Activated CD4-positive, alpha-beta T cell treated with anti-CD3 and anti-CD28 coated beads, Interleukin-2, amount 50 U/mL, for 16 hours (primary cell): ENCODE data around the gene AP3D1.

ENCODE experiments used
- DNase-seq: peaks from one replicate; pipeline ENCODE4 v3.0.0-alpha.2; 2020

The AP3D1 gene

DNA sequence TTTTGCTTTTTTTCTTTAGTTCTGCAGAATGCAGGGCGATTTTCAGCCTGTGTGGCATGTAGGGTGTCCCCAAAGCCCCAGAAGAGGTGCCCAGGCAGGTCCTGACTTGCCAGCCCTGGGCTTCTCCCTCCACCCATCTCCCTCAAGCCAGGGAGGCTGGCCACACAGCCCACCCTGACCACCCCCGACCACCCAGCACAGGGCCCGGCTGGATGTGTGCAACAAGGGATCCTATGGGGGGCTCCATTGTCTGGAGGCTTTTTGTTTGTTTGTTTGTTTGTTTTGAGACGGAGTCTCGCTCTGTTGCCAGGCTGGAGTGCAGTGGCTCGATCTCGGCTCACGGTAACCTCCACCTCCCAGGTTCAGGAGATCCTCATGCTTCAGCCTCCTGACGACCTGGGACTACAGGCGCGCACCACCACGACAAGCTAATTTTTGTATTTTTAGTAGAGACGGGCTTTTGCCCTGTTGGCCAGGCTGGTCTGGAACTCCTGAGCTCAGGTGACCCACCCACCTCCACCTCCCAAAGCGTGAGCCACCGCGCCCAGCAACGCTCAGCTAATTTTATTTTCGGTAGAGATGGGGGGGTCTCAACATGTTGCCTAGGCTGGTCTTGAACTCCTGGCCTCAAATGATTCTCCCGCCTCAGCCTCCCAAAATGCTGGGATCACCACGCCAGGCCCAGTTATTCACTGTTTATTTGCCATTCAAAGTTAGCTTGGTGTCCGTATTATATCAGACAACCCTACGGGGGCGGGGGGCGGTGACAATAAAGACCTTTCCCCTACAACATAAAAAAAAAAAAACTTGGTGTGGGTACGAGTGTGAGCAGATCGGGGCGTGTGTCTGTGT, 92.6 kb downstream of the AP3D1 start:
- no peak for DNase-seq

DNA sequence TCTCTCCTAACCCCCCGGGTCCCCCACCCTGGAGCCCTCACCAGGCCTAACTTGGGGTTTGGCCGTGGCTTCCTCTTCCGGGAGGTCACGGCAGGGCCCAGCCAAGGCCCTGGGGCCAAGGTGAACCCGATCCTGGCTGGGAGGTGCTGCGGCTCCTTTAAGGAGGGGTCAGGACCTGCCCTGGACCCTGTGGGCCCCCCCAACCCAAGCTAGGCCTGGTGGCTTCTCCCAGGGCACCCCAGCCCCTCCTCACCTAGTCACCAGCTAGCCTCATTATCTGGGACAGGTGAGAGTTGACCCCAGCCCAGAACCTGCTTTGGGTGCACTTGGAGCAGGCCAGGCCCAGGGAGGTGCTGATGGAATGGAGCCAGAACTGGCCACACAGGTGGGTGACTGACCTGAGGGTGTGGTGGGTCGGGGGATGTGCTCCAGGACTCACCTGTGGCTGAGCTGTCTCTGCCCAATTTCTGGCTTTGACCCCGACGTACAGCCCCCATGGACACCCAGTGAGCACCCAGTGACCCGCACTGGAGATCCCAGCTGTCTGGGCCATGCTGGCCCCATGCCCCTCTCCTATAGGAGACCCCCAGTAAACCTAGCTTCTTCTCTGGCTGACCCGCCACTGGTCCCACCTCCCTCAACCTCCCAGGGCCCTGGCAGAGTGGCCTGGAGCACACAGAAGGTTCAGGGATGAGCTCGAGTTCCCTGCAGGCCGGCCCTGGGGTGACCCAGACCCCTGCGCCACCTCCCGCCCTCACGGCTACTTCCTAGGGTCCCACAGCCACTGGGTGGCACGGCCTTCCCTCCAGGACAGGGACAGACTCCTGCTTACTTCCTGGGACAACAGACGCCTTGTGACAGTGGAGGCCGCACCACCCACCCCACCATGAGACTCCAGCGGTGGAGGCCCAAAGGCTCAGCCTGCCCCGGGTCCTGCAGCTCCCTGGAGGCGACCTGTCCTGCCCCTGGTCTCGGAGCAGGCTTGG, 93.6 kb downstream of the AP3D1 start:
- DNase-seq: no peak

DNA sequence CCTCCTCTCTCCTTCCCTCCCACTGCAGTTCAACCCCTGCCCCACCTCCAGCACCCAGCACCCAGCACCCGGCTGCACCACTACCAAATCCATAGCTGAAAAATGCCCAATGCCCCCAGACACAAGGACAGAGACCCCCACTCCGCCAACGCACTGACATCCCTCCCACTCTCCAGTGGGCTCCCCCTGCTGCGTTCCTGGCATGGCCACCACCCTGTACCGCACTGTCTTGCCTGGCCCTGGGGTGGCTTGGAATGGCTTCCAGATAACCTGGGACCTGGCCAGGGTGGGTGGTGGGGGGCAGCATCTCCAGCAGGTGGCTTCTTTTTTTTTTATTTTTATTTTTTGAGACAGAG, 94.6 kb downstream of the AP3D1 start:
- no peak for DNase-seq

DNA sequence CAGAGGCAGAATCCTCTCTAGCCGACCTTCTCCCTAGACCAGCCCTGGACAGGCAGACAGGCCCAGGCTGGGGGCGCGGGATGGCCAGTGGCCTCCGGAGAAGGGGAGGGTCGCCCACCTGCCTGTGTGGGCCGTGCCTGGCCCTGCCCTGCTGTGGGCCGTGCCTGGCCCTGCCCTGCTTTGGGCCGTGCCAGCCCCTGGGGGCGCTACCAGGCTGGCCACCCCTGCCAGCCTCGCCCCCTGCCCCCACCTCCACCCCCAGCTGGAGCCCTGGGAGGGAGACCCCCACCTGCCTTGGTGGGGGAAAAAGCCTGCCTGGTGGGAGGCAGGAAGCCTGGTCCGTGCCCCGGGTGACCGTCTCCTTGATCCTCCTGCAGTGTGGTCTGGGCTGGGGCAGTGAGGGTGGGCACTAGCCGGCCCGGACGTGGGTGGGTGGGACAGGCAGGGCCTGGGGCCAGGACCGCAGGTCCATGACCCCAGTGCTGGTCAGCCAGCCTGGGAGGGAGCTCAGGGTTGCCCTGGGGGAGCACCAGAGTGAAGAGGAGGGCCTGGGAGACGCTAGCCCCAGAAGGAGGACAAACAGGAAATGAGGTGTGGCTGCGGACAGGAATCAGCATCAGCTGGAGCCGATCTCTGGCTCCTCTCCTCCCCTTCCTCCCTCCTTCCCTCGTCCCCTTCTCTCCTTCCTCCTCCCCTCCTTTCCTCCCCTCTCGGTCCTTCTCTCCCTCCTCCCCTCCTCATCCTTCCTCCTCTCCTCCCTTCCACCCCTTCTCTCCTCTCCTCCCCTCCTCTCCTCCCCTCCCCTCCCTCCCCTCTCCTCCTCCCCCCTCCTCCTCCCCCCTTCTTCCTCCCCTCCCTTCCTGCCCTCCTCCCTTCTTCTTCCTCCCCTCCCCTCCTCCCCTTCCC, 95.2 kb downstream of the AP3D1 start:
- DNase-seq: no peak

DNA sequence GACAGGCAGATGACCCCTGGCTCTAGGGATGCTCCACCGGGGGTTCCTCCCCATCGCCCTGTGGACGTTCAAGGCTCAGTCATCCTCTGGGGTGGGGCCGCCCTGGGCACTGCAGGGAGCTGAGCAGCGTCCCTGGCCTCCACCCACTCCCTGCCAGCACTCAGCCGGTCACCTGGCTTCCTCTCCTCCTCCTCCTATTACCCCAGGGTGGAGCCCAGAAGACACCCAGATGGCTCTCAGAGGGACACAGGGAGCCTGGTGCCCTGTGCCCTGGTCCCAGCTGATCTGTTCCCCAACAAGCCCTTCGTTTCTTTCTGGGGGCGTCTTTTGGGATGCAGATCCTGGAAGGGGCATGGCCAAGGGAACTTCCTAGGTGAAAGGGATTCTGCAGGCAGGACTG, 96.6 kb downstream of the AP3D1 start:
- DNase-seq: no peak

DNA sequence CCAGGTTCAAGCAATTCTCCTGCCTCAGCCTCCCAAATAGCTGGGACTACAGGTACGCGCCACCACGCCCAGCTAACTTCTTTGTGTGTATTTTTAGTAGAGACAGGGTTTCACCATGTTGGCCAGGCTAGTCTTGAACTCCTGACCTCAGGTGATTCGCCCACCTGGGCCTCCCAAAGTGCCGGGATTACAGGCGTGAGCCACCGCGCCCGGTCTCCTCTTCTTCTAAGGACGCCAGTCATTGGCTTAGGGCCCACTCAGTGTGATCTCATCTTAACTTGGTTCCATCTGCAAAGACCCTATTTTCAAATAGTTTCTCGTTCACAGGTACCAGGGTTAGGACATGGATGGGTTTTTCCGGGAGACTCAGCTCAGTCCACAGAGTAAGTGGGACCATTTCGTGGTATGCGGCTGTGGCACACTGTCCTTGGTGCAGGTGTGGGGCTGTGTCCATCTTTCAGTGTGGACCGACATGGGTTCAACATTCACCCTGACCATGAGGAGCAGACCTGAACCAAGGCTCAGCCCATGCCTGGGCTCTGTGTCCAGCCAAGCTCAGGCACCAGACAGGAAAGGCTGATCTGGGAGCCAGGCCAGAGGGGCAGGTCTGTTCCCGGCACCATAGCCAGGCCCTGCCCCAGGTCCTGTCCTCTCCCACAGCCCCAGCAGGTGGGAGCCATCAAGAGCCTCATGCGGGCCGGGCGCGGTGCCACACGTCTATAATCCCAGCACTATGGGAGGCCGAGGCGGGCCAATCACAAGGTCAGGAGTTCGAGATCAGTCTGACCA, 97.6 kb downstream of the AP3D1 start:
- no peak for DNase-seq

DNA sequence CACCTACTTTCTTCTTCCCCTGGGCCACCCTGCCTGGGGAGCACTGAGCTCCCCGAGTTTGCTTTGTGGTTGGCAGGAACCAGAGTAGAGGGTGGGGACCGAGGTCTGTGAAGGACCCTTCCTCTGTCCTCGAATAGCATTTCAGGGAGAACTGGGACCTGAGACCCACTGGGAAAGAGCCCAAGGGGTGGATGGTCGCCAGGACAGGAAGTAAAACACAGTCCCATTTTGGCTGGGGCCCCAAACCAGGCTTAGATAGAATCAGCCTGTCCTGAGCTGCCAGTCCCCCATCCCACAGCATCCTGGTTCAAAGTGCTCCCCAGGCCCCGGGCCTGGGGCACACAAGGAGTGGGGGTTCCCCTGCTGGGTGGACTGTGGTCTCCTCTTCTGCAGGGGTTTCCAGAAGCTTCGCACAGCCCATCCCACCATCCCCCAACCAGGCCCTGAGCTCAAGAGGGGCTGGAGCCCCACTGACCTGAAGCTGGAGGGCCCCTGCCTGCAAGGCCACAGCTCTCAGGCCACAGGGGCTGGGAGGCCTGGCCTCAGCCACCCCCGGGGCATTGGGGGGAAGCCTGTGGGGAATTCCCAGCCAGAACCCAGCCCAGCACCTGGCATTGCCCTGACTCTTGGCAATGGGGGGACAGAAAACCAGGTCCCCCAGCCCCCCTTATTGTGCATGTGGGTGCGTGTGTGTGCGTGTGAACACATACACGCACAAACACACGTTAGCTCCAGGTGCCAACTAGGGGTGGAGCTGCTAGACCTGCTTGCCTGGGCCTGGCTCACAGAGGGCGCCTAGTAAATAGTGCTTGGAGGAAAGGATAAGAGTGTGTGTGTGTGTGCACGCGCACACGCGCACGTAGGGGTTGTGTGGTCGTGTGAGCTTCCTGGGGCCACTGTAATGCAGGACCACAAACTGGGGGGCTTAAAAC, 99.3 kb downstream of the AP3D1 start:
- no peak for DNase-seq

DNA sequence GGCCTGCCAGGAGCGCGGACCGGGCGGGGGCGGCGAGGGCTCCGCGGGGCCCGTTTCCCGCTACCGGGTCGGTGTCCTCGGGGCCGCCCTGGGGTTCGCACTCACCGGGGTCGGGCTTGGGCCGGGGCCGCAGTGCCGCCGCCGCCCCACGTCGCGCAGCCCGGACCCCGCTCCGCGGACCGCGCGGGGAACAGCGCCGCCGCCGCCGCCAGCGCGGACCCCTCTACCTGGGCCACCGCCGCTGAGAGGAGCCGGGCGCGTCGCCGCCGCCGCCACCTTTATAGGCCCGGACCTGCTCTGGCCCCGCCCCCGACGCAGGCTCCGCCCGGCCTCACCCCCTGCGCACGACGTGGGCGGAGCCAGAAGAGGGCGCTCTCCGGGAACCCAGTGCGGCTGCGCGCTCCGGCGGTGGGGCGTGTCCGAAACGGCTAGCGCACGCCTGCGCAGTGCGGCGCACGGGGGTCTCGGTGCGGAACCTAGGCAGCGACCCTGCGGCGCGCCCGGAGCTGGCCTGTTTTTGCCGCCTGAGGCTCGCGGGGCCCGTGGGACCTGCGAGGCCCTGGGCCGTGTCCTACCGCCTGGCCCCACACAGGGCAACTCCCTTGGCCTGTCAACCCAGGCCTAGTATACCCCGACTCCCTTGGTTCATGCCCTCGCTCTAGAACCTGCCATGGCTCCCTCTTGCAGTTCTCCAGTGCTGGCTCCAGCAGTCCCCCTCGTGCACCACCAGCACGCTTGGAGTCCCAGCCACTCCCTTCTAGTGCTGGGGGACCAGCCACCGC, 100.2 kb downstream of the AP3D1 start, which contains the start of gene MKNK2:
MKNK2 (minus strand) TSS at position 254 of the 782 bp plus-strand sequence. CDS start 393 bp downstream, outside the sequence.
- DNase-seq: peak; percentile 95
